ENCODE results near the gene PDE10A. TPM values are rescaled to one million over a fixed set of nuclear protein-coding genes. Genes with fewer than 3 reads are reported as not detected.
"Not testable (repeated sequence)": the region's sequence is repeated elsewhere in the genome, so short reads cannot be mapped to it uniquely, and the experiment has no call there.

Gene PDE10A
- total RNA-seq, 2 experiments from 2014 or later, result not detected

DNA sequence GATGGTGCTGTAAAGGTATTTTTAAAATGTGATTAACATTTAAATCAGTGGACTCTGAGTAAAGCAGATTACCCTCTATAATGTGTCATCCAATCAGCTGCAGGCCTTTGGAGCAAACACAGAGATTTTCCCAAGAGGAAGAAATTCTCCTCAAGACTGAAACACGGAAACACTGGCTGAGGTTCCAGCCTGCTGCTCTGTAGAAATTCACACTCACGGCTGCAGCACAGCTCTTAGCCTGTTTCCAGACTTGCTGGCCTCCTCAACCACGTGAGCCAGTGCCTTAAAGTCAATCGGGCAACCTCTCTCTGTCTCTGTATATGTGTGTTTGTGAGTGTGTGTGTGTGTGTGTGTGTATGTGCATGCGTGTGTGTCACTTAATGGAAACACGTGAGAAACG is 41.1 kb downstream of the PDE10A start:
- POLR2A ChIA-PET, result no interaction called here
- peaks cover 4% of the 10 kb centered on the region for H3K27me3 Mint-ChIP-seq

DNA sequence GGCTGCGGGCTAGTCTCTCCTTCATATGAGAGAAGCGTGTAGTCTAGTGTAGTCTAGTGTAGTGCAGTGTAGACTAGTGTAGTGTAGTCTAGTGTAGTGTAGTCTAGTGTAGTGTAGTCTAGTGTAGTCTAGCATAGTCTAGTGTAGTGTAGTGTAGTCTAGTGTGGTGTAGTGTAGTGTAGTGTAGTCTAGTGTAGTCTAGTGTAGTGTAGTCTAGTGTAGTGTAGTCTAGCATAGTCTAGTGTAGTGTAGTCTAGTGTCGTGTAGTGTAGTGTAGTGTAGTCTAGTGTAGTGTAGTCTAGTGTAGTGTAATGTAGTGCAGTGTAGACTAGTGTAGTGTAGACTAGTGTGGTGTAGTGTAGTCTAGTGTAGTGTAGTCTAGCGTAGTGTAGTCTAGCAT is 44.1 kb downstream of the PDE10A start:
- H3K9me3 Mint-ChIP-seq; H3K27ac Mint-ChIP-seq; DNase-seq; H3K36me3 Mint-ChIP-seq (ENCODE audit: low read depth); intact Hi-C loops (cut with micrococcal nuclease); POLR2A ChIA-PET; H3K4me3 Mint-ChIP-seq; H3K4me1 Mint-ChIP-seq (ENCODE audit: low read depth); ATAC-seq; CTCF ChIA-PET; H3K27me3 Mint-ChIP-seq: not testable (repeated sequence)

More for the DNA sequence above, 41.1 kb downstream of the PDE10A start:
- intact Hi-C loops (cut with micrococcal nuclease), result no loop called here
- Mint-ChIP-seq H3K4me3 (no peak overlapping the region), H3K9me3 (no peaks in the 10 kb centered on the region), H3K27ac (no peak overlapping the region), H3K36me3 (ENCODE audit: low read depth) (no peaks in the 10 kb centered on the region), H3K4me1 (ENCODE audit: low read depth) (no peaks in the 10 kb centered on the region)
- TF ChIP-seq, protein P1, sequence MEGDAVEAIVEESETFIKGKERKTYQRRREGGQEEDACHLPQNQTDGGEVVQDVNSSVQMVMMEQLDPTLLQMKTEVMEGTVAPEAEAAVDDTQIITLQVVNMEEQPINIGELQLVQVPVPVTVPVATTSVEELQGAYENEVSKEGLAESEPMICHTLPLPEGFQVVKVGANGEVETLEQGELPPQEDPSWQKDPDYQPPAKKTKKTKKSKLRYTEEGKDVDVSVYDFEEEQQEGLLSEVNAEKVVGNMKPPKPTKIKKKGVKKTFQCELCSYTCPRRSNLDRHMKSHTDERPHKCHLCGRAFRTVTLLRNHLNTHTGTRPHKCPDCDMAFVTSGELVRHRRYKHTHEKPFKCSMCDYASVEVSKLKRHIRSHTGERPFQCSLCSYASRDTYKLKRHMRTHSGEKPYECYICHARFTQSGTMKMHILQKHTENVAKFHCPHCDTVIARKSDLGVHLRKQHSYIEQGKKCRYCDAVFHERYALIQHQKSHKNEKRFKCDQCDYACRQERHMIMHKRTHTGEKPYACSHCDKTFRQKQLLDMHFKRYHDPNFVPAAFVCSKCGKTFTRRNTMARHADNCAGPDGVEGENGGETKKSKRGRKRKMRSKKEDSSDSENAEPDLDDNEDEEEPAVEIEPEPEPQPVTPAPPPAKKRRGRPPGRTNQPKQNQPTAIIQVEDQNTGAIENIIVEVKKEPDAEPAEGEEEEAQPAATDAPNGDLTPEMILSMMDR (IDR thresholded peaks at IDR 0.05), result no peak
- CTCF ChIA-PET, result no interaction called here
- ATAC-seq (no peak), DNase-seq (no peak)

DNA sequence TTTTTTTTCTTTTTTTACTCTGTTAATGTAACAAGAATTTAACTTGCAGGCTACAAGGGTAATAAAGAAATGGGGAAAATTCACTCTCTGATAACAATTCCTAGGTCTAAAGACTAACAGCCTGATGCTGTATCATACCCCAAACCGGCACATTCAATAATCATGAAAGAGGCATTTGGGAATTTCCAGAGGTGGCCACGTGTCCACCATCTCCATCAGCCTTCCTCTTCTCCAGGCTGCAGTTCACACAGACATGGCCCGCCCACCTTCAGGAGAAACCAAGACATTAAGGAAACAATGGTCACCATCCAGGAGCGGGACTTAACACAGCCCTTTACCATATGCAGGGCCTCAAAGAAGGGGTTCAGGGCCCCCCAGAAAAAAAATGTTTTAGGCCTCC is 44.8 kb downstream of the PDE10A start:
- no peaks in the 10 kb centered on the region for H3K9me3 Mint-ChIP-seq
- ChIA-PET CTCF (no interaction called here), POLR2A (no interaction called here)
- TF ChIP-seq, protein P1 (IDR thresholded peaks at IDR 0.05), result no peak
- intact Hi-C loops (cut with micrococcal nuclease), result no loop called here
- no peaks in the 10 kb centered on the region for H3K36me3 Mint-ChIP-seq (ENCODE audit: low read depth)
- H3K27ac Mint-ChIP-seq, result no peak overlapping the region
- H3K4me1 Mint-ChIP-seq (ENCODE audit: low read depth), result no peaks in the 10 kb centered on the region
- no peaks in the 10 kb centered on the region for H3K27me3 Mint-ChIP-seq
- no peak overlapping the region for H3K4me3 Mint-ChIP-seq
- DNase-seq (no peak), ATAC-seq (no peak)

DNA sequence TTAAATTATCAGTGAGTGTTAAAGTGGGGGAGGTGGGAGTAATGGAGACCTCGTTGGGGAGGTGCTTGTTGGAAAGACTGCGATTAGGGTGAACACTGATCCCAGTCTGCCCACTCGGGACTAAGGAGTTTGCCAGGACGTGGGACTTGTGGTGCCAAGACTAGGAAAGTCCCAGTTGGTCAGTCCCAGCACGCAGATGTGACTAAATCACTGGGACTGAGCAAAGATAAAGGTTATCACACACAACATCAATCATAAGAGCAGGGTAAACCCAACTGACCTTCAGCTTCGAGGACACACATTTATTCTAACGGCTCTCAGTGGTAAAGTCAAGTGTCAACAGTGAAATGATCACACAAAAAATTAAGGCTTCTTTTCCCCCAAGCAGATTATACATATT is 45.5 kb downstream of the PDE10A start:
- intact Hi-C loops (cut with micrococcal nuclease), result no loop called here
- DNase-seq, result no peak
- CTCF ChIA-PET, result no interaction called here
- TF ChIP-seq, protein P1 (IDR thresholded peaks at IDR 0.05), result no peak
- no peak for ATAC-seq
- Mint-ChIP-seq H3K27me3 (no peaks in the 10 kb centered on the region), H3K27ac (no peak overlapping the region), H3K36me3 (ENCODE audit: low read depth) (no peaks in the 10 kb centered on the region), H3K9me3 (no peaks in the 10 kb centered on the region), H3K4me1 (ENCODE audit: low read depth) (no peaks in the 10 kb centered on the region), H3K4me3 (no peak overlapping the region)
- POLR2A ChIA-PET, result no interaction called here

DNA sequence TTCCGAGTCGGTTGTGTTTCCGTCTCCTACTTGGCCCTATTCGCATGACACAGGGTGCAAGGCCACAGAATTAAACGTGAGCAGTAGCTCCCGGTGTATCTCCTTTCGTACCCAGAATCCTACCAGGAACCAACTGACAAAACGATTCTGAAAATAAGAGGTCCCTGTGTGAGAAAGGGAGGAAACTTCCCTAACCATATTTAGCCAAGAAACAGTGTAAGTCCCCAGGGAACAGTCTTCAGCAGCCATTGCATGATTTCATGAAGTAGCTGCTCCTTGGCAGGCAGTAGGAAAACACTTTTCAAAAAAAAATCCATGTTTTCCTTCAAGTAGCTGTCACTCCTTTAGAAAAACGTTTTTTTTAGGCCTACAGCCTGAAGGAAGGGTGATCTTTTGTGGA is 46.9 kb downstream of the PDE10A start:
- DNase-seq (no peak), ATAC-seq (no peak)
- no peaks in the 10 kb centered on the region for H3K27me3 Mint-ChIP-seq
- intact Hi-C loops (cut with micrococcal nuclease), result no loop called here
- no peak overlapping the region for H3K4me3 Mint-ChIP-seq
- H3K27ac Mint-ChIP-seq, result no peak overlapping the region
- H3K36me3 Mint-ChIP-seq (ENCODE audit: low read depth), result no peaks in the 10 kb centered on the region
- H3K4me1 Mint-ChIP-seq (ENCODE audit: low read depth), result no peaks in the 10 kb centered on the region
- no peaks in the 10 kb centered on the region for H3K9me3 Mint-ChIP-seq
- TF ChIP-seq, protein P1 (IDR thresholded peaks at IDR 0.05), result no peak
- CTCF ChIA-PET, result no interaction called here
- POLR2A ChIA-PET, result no interaction called here

DNA sequence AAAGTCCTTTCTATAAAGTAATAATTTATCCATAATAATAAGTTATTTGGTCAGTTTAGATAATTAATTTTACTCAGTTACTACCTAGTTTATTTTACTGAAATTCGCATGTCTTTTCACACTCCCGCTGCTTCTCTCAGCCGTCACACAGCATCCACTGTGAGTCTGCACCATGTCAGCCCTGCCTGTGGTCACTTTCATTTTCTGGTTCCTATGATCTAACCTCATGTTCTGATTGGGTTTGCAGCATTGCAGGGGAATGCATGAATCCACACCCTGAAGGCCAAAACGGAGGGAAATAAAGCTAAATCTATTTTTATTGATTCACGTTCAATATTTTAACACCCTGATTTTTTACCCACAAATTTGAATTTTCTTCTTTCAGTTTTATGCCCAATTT is 47.4 kb downstream of the PDE10A start:
- CTCF ChIA-PET, result no interaction called here
- TF ChIP-seq, protein P1 (IDR thresholded peaks at IDR 0.05), result no peak
- Mint-ChIP-seq H3K36me3 (ENCODE audit: low read depth) (no peaks in the 10 kb centered on the region), H3K9me3 (no peaks in the 10 kb centered on the region), H3K4me1 (ENCODE audit: low read depth) (no peaks in the 10 kb centered on the region), H3K4me3 (no peak overlapping the region), H3K27me3 (no peaks in the 10 kb centered on the region), H3K27ac (no peak overlapping the region)
- no peak for DNase-seq
- no peak for ATAC-seq
- POLR2A ChIA-PET, result no interaction called here
- intact Hi-C loops (cut with micrococcal nuclease), result no loop called here

Data from activated CD8-positive, alpha-beta T cell treated with anti-CD3 and anti-CD28 coated beads for 36 hours (primary cell).